ENCODE measurements around the gene SASH3.

Gene SASH3

GRCh38 chrX:129840344-129840743, 60.6 kb downstream of the SASH3 start:
- ATAC-seq: no peak
- Mint-ChIP-seq H3K27me3 (no peaks in the 10 kb centered on the region), H3K4me1 (peaks cover 14% of the 10 kb centered on the region), H3K27ac (no peak overlapping the region), H3K36me3 (no peaks in the 10 kb centered on the region), H3K9me3 (no peaks in the 10 kb centered on the region), H3K4me3 (no peak overlapping the region)

- Mint-ChIP-seq H3K27me3 (no peaks in the 10 kb centered on the region), H3K36me3 (no peaks in the 10 kb centered on the region), H3K27ac (peak overlapping the region; percentile 87), H3K4me1 (peaks cover 14% of the 10 kb centered on the region), H3K4me3 (peak overlapping the region; percentile 85), H3K9me3 (no peaks in the 10 kb centered on the region)
- no peak for ATAC-seq
These were observed 62.9 kb downstream of the SASH3 start for GRCh38 chrX:129842510-129843208.

GRCh38 chrX:129843209-129843458, 63.4 kb downstream of the SASH3 start:
- no peak for ATAC-seq
- H3K27me3 Mint-ChIP-seq: no peaks in the 10 kb centered on the region
- peaks cover 14% of the 10 kb centered on the region for H3K4me1 Mint-ChIP-seq
- H3K4me3 Mint-ChIP-seq: peak overlapping the region; percentile 85
- peak overlapping the region; percentile 87 for H3K27ac Mint-ChIP-seq
- no peaks in the 10 kb centered on the region for H3K9me3 Mint-ChIP-seq
- no peaks in the 10 kb centered on the region for H3K36me3 Mint-ChIP-seq

GRCh38 chrX:129843459-129844306, 63.9 kb downstream of the SASH3 start, which contains the start of gene ZDHHC9:
ZDHHC9 (minus strand) TSS chrX:129843886; CDS start chrX:129841945, 1,941 bp downstream.
- no peaks in the 10 kb centered on the region for H3K9me3 Mint-ChIP-seq
- H3K36me3 Mint-ChIP-seq: no peaks in the 10 kb centered on the region
- ATAC-seq: peak; percentile 99
- peaks cover 14% of the 10 kb centered on the region for H3K4me1 Mint-ChIP-seq
- peak within 1 kb of the TSS; percentile 87 for H3K27ac Mint-ChIP-seq
- no peaks in the 10 kb centered on the region for H3K27me3 Mint-ChIP-seq
- H3K4me3 Mint-ChIP-seq: peak within 1 kb of the TSS; percentile 91

All from stimulated activated memory B cell treated with anti-CD40 and anti-IgM and Interleukin-4, amounts not matched to agents 10 μg/mL and 1 μg/mL and 100 μg/mL, for 72 hours (primary cell).